ENCODE data around the gene SLC35A5.
"Not testable (repeated sequence)": the region's sequence is repeated elsewhere in the genome, so short reads cannot be mapped to it uniquely, and the experiment has no call there.

The SLC35A5 gene

DNA sequence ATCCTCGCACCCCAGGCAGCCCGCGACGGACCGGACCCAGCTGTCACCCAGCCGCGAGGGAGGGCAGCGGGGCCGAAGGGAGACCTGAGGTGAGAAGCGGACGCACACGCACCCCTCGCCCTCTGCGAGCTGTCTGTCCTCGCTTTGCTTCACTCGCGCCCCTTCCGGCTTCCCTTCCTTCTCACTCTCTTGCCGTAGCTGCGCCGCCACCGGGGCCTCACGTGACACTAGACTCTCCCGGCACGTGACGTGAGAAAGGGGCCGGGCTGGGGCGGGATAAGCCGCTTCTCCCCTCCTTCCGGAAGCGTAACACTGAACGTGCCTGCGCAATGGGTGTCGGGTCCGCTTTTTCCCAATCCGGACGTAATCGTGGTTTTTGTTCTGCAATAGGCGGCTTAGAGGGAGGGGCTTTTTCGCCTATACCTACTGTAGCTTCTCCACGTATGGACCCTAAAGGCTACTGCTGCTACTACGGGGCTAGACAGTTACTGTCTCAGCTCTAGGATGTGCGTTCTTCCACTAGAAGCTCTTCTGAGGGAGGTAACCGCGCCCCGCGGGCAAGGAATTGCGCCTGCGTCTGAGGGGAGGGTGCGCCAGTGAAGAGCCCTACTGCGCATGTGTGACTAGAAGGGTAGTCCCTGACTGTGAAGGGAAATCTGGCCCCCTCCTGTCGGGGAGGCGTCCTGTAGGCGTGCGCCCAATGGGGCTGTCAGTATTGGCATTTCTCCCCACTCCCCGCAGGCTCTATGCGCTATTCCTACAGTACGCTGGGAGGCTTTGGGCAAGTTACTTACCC is at the start of gene SLC35A5, which contains the start of gene ATG3:
TSS of gene SLC35A5 (plus strand) at position 312 of the 796 bp plus-strand sequence. CDS start 1,359 bp downstream, outside the sequence.
TSS of gene ATG3 (minus strand) at position 229 of the 796 bp plus-strand sequence. CDS start 434 bp downstream, outside the sequence.
- in situ Hi-C loops (cut with HindIII; ENCODE audit: low sequenced_read_pairs), result no loop called here

DNA sequence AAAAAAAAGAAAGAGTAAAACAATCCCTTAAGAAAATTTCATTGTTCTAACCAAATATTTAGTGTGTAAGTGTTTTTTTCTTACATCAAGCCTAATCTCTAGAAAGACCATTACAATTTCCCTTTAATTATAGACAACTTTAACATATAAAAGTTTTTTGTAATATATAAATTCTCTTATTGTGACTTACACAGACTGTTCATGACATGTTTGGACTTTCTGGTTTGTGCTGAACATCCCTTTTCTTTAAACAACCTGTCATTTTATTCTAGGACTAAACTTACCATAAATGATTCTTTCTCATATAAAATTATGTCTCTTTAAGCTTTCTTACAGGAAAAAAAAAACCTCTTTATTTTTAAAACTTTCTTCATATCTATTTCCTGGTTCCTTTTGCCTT is 49.5 kb upstream of the SLC35A5 start:
- in situ Hi-C loops (cut with HindIII; ENCODE audit: low sequenced_read_pairs), result loop anchor here (25.0 kb wide), 2 partner anchors 200 to 375 kb away; partner anchors contain the start of gene GCSAM

GRCh38 chr3:112514527-112515128 is 47.2 kb upstream of the SLC35A5 start:
- in situ Hi-C loops (cut with HindIII; ENCODE audit: low sequenced_read_pairs), result loop anchor here (25.0 kb wide), 2 partner anchors 202 to 377 kb away; partner anchors contain the start of gene GCSAM

- in situ Hi-C loops (cut with HindIII; ENCODE audit: low sequenced_read_pairs), result loop anchor here (25.0 kb wide), 2 partner anchors 207 to 382 kb away; partner anchors contain the start of gene GCSAM
Observed at GRCh38 chr3:112518970-112519369, 42.9 kb upstream of the SLC35A5 start.

- in situ Hi-C loops (cut with HindIII; ENCODE audit: low sequenced_read_pairs), result loop anchor here (25.0 kb wide), 2 partner anchors 207 to 382 kb away; partner anchors contain the start of gene GCSAM
Observed at GRCh38 chr3:112519424-112520001, 42.3 kb upstream of the SLC35A5 start.

- in situ Hi-C loops (cut with HindIII; ENCODE audit: low sequenced_read_pairs), result loop anchor here (25.0 kb wide), 2 partner anchors 212 to 387 kb away; partner anchors contain the start of gene GCSAM
Observed at GRCh38 chr3:112524127-112524526, 37.7 kb upstream of the SLC35A5 start.

DNA sequence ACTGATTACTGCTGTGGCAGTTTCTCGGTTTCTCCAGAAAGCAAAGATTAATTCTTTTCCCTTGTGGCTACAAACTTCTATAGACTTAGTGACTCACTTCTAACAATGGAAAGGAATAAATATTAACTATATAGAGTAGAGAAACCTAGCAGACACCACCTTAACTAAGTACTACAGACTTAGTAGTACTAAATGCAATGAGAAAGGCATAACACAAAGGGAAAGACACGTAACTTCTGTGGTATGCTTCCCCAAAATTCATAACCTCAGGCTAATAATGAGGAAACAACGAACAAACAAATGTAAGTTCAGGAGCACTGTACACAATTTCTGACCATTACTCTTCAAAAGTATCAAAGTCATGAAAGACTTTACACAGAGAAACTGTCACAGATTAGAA is 31.3 kb upstream of the SLC35A5 start:
- in situ Hi-C loops (cut with HindIII; ENCODE audit: low sequenced_read_pairs), result no loop called here

- in situ Hi-C loops (cut with HindIII; ENCODE audit: low sequenced_read_pairs), result no loop called here
Observed at GRCh38 chr3:112531358-112531781, 30.5 kb upstream of the SLC35A5 start.

- in situ Hi-C loops (cut with HindIII; ENCODE audit: low sequenced_read_pairs), result no loop called here
Observed at GRCh38 chr3:112539825-112540650, 21.8 kb upstream of the SLC35A5 start.

- in situ Hi-C loops (cut with HindIII; ENCODE audit: low sequenced_read_pairs), result no loop called here
Observed at GRCh38 chr3:112546216-112546759, 15.6 kb upstream of the SLC35A5 start.

GRCh38 chr3:112550859-112551258 is 11.0 kb upstream of the SLC35A5 start:
- in situ Hi-C loops (cut with HindIII; ENCODE audit: low sequenced_read_pairs), result no loop called here

DNA sequence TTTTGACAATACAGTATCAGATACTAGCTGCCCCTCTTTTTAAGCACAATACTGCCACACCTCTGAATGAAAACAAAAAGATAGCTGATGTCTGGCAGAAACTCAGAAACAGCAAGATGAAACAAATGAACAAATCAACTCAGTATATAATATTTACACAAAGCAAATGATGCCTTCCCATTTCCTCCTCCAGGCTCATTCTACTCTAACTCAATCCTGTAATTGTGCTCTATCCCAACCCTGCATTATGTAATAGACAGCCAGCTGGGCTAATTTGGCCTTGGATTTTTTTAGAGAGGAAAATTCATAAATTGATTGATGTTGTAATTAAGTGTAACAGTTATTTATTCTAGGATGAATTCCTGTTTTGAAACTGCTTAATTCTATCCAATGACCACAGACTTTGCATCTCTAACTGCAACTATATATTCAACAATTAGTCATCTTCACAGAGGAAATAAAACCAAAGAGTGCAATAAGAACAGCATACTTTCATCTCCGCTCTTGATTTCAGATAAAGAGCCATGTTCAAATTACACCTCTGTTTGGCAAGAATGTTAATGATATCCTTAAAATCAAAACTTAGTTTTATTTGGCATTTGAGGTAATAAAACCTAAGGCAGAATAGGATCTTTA is 6.2 kb upstream of the SLC35A5 start:
- in situ Hi-C loops (cut with HindIII; ENCODE audit: low sequenced_read_pairs), result no loop called here

- in situ Hi-C loops (cut with HindIII; ENCODE audit: low sequenced_read_pairs), result no loop called here
Observed at GRCh38 chr3:112557976-112558375, 3.9 kb upstream of the SLC35A5 start.

DNA sequence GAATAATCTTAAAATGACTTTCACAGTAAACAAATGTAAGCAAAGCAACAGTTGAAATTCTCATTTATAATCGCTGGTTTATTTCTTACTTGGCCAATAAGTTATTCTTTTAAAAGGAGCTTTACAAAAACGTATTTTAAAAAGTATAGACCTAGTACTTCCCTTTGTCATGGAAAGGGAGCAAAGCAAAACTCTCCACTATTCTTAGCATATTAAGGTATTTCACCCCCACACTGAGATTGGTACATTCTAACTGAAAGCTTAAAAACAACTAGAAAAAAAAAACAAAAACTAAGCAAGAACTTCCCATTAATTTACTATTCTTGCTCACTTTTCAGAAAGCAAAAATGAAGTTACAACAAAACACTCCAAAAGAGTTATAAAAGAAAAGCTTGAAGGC is 1.5 kb upstream of the SLC35A5 start:
- in situ Hi-C loops (cut with HindIII; ENCODE audit: low sequenced_read_pairs), result no loop called here

DNA sequence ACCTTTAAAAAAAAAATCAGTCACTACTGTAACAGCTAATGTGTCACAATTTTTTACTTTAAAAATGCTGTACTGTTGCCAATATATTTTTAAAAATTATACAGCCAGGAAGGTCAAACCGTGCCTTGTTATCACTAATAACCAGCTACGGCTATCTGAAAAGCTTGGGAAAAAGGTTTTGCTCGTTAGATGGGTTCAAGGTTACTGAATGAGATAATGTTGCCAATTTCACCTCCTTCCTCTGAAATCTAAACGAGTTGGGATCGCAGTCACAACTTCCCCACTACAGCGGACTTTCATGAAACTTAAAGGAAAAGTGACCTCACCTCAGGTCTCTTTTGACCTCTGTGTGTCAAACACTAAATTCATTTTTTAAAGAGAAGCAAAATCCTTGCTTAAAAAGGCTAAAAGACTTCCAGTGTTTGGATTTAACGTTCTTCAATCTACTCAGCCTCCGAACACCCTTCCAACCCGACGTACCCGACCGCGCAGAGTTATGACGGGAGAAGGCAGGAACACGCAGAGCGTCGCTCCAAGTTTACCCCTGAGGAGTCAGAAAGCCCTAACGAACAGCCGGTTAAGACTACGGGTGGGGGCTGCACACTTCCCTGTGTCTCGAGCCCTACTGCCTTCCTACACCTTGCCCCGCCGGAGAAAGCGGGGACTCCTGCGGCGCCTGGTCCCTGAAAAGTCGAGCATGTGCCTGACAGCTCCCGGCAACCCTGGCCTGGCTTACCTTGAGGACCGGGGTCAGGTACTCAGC is 943 bp upstream of the SLC35A5 start:
- in situ Hi-C loops (cut with HindIII; ENCODE audit: low sequenced_read_pairs), result no loop called here

GRCh38 chr3:112561484-112561733 is 436 bp upstream of the SLC35A5 start:
- in situ Hi-C loops (cut with HindIII; ENCODE audit: low sequenced_read_pairs), result no loop called here

- in situ Hi-C loops (cut with HindIII; ENCODE audit: low sequenced_read_pairs), result not testable (repeated sequence)
Observed at GRCh38 chr3:112564247-112564939, 2.5 kb downstream of the SLC35A5 start.

DNA sequence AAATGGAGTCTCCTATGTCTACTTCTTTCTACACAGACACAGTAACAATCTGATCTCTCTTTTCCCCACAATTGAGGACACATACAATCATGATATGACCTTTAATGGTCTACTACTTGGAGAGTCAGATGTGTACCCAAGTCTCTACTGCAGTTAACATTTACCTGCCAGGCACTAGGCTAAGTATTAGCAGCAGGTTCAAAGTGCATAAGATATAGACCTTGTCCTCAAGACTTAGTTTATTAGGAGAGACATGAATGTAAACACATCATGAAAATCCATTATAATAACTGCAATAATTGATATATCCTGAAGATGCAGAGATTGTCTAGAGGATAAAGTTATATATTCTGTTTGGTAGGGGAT is 3.1 kb downstream of the SLC35A5 start:
- in situ Hi-C loops (cut with HindIII; ENCODE audit: low sequenced_read_pairs), result no loop called here

DNA sequence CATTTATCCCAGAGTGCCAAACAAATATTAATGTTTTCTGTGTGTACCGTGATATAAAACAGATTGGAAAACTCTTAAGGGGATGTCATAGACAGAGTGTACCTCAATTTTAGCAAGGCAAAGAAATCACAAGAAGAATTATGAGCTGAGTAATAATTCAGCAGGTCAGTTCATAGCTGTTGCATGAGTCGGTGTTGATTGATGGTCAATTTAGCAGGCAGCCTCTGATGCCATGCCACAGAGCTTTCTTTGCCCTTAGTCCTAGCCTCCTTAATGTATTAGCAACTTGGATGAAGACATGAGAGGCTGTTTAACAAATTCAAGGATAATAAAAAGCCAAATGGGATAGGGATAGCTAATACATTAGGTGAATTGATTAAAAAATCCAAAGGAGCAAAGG is 6.8 kb downstream of the SLC35A5 start:
- in situ Hi-C loops (cut with HindIII; ENCODE audit: low sequenced_read_pairs), result no loop called here
